HepG2 (cell line): Measurements from ENCODE around the gene TTLL1. TPM values are rescaled to one million over a fixed set of nuclear protein-coding genes. Genes with fewer than 3 reads are reported as not detected.

Experiments
- ATF6 ChIP-seq: sonication (generic); formaldehyde crosslinking; conservative IDR thresholded peaks from 2 replicates; pipeline ENCODE4 v1.4.0; 2020; ENCODE audit warnings: missing genetic modification reagents
- FOXJ3 ChIP-seq: sonication (generic); formaldehyde crosslinking; IDR thresholded peaks from 2 replicates; pipeline ENCODE4 v1.4.0; 2020; ENCODE audit warnings: missing genetic modification reagents, mild to moderate bottlenecking, borderline replicate concordance
- HHEX ChIP-seq: IDR thresholded peaks from 2 replicates; pipeline ENCODE4 v1.6.1; 2016; ENCODE audit warnings: control low read depth
- KLF9 ChIP-seq: IDR thresholded peaks from 2 replicates; pipeline ENCODE4 v1.6.1; 2016; ENCODE audit warnings: low read depth
- MATR3 ChIP-seq: sonication (generic); formaldehyde crosslinking; IDR thresholded peaks from 2 replicates; pipeline ENCODE4 v1.4.0; 2020; ENCODE audit warnings: missing genetic modification reagents
- NFYB ChIP-seq: sonication (generic); formaldehyde crosslinking; IDR thresholded peaks from 2 replicates; pipeline ENCODE4 v1.4.0; 2020; ENCODE audit warnings: missing genetic modification reagents
- NKX3-1 ChIP-seq: sonication (generic); formaldehyde crosslinking; IDR thresholded peaks from 2 replicates; pipeline ENCODE4 v1.5.0; 2020; ENCODE audit warnings: missing genetic modification reagents
- SMAD9 ChIP-seq: sonication (generic); formaldehyde crosslinking; IDR thresholded peaks from 2 replicates; pipeline ENCODE4 v1.5.1; 2020; ENCODE audit warnings: mild to moderate bottlenecking, missing genetic modification reagents
- SRF ChIP-seq: IDR thresholded peaks from 2 replicates; pipeline ENCODE4 v1.6.1; 2011; ENCODE audit warnings: mild to moderate bottlenecking, low read depth, low read length, moderate library complexity
- TBX2 ChIP-seq: sonication (generic); formaldehyde crosslinking; IDR thresholded peaks from 2 replicates; pipeline ENCODE4 v1.5.0; 2020; ENCODE audit warnings: missing genetic modification reagents, mild to moderate bottlenecking, borderline replicate concordance
- WIZ ChIP-seq: sonication (generic); formaldehyde crosslinking; IDR thresholded peaks from 2 replicates; pipeline ENCODE4 v1.5.1; 2020; ENCODE audit warnings: mild to moderate bottlenecking, missing genetic modification reagents
- ZBTB10 ChIP-seq: sonication (generic); formaldehyde crosslinking; IDR thresholded peaks from 2 replicates; pipeline ENCODE4 v1.4.0; 2020; ENCODE audit warnings: missing genetic modification reagents, borderline replicate concordance
- ZBTB38 ChIP-seq: sonication (generic); formaldehyde crosslinking; IDR thresholded peaks from 2 replicates; pipeline ENCODE4 v1.5.1; 2020; ENCODE audit warnings: mild to moderate bottlenecking, missing genetic modification reagents
- ZKSCAN8 ChIP-seq: IDR thresholded peaks from 2 replicates; pipeline ENCODE4 v1.6.1; 2016; ENCODE audit warnings: borderline replicate concordance, missing genetic modification reagents, missing compliant biosample characterization
- ZNF329 ChIP-seq: sonication (generic); formaldehyde crosslinking; IDR thresholded peaks from 2 replicates; pipeline ENCODE4 v1.9.0; 2021; ENCODE audit warnings: low read depth, mild to moderate bottlenecking, missing genetic modification reagents
- polyA plus RNA-seq, 8 experiments: library from polyadenylated mRNA; depleted of rRNA in 3 of 8; stranded (reverse) in 7 of 8; unstranded in 1 of 8; fragments of >200 nt; fragmentation: Illumina TruSeq in 4 of 8; extraction: Trizol in 4 of 8; gene quantifications; 2 replicates each; pipeline versions ENCODE4 v1.2.1 to v1.2.3, GENCODE V29; 2011 to 2016; ENCODE audit warnings: low read depth in 4 of 8, missing spikeins in 1 of 8, mixed read lengths in 1 of 8; ENCODE audit not compliant: insufficient read depth in 1 of 8
- total RNA-seq, 5 experiments: library from RNA; depleted of rRNA; stranded (reverse); fragments of >200 nt; fragmentation: Illumina TruSeq; extraction: Trizol; gene quantifications; 2 replicates each; pipeline ENCODE4 v1.2.3, GENCODE V29; 2016; ENCODE audit warnings: low read depth in 1 of 5
- TF ChIP-seq, protein P1 (sequence below): sonication (generic); formaldehyde crosslinking; IDR thresholded peaks from 2 replicates; pipeline ENCODE4 v1.4.0; 2020; ENCODE audit warnings: mild to moderate bottlenecking, missing genetic modification reagents

The TTLL1 gene
- total and polyA plus RNA-seq, 2 of the 13 experiments (the other 11 are each of a cell fraction or from before 2014, with no cell fraction given): 1.6 to 5.3 TPM

- TF ChIP-seq, protein P1, sequence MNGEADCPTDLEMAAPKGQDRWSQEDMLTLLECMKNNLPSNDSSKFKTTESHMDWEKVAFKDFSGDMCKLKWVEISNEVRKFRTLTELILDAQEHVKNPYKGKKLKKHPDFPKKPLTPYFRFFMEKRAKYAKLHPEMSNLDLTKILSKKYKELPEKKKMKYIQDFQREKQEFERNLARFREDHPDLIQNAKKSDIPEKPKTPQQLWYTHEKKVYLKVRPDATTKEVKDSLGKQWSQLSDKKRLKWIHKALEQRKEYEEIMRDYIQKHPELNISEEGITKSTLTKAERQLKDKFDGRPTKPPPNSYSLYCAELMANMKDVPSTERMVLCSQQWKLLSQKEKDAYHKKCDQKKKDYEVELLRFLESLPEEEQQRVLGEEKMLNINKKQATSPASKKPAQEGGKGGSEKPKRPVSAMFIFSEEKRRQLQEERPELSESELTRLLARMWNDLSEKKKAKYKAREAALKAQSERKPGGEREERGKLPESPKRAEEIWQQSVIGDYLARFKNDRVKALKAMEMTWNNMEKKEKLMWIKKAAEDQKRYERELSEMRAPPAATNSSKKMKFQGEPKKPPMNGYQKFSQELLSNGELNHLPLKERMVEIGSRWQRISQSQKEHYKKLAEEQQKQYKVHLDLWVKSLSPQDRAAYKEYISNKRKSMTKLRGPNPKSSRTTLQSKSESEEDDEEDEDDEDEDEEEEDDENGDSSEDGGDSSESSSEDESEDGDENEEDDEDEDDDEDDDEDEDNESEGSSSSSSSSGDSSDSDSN (CRISPR knock-in tag): peak; percentile 45
- TF ChIP-seq MATR3 (CRISPR knock-in tag) (no peak), ZBTB10 (CRISPR knock-in tag) (0 out of 2 replicates have a peak, but pooled peaks have one; percentile 46), NKX3-1 (no peak), NFYB (CRISPR knock-in tag) (no peak), ZKSCAN8 (CRISPR knock-in tag) (no peak), HHEX (CRISPR knock-in tag) (no peak), TBX2 (peak; percentile 64; the same call in 1 of the 2 replicates), FOXJ3 (CRISPR knock-in tag) (no peak), SRF (no peak), WIZ (CRISPR knock-in tag) (no peak), ATF6 (no peak), ZBTB38 (CRISPR knock-in tag) (no peak), ZNF329 (CRISPR knock-in tag) (no peak), KLF9 (CRISPR knock-in tag) (no peak), SMAD9 (CRISPR knock-in tag) (no peak)
Observed at GRCh38 chr22:43110927-43111623, 21.9 kb upstream of the TTLL1 start (continued).
